Limb (tissue), 2 donors: ENCODE measurements around the gene CHKA.
"Not testable (repeated sequence)": the region's sequence is repeated elsewhere in the genome, so short reads cannot be mapped to it uniquely, and the experiment has no call there.

Source experiments
- DNase-seq, 2 donors: peaks; one replicate each; pipeline ENCODE4 v3.0.0-alpha.2; 2016; ENCODE audit errors: extremely low spot score in 2 of 2

CHKA gene

DNA sequence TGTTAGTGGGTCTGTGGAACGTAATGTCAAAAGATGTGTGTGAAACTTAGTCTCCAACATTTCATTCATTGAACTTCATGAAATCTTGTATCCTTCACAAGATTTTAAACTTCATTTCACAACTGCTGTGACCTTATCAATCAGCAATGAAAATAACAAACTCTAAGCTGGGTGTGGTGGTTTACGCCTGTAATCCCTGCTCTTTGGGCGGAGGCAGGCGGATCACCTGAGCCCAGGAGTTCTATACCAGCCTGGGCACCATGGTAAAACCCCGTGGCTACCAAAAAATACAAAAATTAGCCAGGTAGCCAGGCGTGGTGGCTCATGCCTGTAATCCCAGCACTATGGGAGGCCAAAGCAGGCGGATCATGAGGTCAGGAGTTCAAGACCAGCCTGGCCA lies 5.1 kb downstream of the CHKA start:
- no peak for DNase-seq

DNA sequence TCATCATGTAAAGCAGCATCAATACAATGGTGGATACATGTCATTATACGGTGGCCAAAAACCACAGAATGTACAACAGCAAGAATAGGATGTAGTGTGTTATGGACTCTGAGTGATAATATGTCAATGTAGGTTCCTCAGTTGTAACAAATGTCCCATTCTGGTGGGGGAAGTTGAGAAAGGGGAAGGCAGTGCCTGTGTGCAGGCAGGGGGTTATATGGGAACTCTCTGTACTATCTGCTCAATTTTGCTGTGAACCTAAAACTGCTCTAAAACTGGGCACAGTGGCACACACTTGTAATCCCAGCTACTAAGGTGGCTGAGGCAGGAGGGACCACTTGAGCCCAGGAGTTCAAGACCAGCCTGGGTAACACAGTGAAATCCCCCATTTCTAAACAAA lies 5.9 kb downstream of the CHKA start:
- DNase-seq, result no peak

DNA sequence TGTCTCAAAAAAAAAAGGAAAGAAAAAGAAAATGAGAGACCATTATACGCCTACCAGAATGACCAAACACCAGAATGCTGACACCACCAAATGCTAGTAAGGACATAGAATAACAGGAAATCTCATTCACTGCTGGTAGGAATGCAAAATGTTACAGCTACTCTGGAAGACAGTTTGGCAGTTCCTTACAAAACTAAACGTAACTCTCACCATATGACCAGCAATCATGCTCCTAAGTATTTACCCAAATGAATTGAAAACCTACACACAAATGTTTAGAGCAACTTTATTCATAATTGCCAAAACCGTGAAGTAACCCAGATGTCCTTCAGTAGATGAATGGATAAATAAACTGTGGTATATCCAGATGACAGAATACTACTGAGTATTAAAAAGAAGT lies 7.2 kb downstream of the CHKA start:
- DNase-seq, result no peak

DNA sequence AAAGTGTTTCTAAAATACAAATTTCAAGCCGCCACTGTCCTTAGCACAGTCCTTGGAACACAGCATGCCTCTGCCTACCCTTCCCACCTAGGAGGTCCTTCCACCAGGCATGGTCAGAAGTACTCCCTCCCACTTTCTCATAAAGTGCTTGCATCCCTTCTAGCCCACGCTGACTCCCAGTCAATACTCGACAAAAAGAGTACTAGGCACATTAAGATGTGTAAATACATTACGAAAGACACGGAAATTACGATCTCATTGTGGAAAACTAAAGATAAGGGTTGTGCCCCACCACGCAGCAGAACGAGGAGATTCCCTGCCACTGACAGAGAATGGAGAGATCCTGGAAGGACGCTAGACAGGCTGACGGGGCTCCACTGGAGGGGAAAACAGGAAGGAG lies 13.5 kb downstream of the CHKA start:
- no peak for DNase-seq

DNA sequence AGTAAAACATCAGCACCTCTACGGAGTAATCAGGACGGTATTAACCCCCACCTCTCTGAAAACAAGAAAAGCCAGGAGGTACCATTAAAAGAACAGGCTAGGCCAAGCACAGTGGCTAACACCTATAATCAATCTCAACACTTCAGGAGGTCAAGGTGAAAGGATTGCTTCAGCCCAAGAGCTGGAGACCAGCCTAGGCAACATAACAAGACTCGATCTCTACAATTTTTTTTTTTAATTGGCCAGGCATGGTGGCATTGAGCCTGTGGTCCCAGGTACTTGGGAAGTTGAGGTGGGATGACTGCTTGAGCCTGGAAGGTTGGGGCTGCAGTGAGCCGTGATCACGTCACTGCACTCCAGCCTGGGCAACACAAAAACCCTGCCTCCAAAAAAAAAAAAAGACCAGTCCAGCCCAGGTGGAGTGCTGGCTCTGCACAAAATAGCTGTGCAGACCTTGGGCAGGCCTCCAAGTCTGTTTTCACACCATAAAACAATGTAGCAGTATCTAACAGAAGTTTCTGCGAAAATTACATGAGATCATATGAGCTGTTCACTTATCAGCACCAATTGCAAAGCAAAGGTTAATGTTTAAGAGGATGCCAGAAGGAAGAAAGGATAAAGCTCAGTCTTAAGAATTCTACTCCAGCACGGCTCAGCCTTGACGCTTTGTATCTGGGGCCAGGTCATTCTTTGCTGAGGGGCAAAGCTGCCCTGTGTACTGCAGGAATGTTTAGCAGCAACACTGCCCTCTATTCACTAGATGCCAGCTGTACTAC lies 14.8 kb downstream of the CHKA start:
- DNase-seq, result no peak

DNA sequence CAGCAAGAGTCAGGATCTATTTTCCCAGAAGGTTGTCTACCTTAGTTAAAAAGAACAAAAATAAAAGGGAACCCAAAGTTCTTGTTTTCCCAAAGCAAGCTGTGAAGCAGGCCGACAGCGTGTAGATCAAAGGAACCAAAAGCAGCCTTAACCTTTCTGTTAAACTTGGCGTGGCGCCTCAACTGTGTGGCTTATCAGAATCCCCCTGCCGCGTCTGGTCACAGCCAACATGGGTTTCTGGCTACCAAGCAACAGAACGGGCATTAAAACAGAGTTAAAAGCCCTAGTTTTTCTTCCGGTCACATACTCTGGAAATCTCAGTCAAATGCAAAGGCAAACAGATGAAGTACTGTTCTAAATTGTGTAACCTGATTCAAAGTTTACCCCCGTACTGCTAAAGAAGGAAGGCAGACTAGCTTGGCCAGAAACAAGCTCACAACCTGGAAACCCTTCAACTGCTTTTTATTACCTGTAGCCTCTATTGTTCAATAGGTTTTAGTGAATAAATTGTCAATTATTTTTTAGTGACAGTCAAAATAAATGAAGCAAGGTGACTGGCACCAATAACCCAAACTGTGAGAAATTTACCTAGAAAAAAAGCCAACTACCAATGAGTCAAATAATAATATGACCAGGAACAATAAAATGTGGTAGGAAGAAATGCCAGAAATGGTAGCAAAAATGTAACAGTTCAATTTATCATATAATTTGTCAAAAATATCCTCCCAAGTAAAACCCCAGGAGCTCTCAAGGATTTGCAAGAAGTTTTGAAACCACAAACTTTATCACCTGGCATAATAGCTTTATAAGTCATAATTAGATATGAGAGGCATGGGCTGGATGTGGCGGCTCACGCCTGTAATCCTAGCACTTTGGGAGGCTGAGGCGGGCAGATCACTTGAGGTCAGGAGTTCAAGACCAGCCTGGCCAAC lies 21.4 kb downstream of the CHKA start:
- no peak for DNase-seq

DNA sequence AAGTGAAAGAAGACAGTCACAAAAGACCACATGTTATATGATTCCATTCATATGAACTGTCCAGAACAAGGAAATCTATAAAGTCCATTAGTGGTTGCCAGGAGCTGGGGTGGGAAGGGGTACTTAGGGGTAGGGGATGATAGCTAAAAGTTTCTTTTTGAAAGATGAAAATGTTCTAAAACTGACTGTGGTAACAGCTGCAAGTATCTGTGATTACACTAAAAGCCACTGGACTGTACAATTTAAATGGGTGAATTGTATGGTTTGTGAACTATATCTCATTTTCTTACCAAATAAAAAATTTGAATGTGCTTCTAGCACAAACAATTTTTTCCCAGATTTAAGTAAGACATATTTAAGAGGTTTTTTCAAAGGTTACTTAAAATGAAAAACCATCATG lies 22.1 kb downstream of the CHKA start:
- DNase-seq, result no peak

DNA sequence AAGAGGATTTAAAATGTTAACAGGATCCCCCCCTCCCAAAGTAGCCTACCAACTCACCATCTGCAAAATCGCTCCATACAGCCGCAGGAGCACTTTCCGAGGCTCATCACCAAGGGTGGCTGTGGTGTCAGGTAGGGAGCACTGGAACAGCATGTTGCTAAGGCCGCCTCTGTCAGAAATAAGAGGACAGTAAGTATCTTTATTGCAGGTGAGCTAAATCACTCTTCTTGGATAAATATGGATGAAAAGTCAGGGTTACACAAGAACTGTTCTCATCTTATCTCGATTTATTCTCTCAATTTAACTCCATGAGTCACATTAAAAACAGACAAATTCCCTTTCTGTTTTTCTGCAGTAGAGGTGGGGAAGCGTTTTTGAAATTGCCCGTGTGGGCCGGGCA lies 24.2 kb downstream of the CHKA start:
- DNase-seq, result no peak

DNA sequence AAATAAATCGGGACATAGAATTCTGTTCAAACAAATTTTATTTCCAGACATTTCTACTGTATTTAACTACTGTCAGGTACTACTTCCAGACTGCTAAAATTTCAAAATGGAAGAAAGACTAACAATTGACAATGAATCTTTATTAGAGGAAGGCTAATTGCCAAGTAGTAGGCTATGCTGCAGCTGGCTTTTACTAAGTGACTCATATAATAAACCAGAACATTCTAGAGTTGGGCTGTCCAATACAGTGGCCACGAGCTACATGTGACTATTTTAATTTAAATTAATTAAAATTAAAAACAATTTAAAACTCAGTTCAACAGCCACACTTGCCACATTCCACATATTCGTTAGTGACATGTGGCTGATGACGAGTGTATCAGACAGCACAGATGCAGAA lies 27.6 kb downstream of the CHKA start:
- DNase-seq, result no peak

DNA sequence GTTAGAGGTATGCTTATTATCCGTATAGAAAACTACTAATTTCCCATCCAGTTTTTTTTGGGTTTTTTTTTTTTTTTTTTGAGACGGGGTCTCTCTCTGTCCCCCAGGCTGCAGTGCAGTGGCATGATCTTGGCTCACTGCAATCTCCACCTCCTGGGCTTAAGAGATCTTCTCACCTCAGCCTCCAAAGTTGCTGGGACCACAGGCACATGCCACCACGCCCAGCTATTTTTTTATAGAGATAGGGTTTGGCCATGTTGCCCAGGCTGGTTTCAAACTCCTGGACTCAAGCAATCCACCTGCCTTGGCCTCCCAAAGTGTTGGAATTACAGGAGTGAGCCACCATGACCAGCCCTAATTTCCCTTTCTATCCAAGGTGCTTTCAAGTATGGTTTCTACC lies 28.2 kb downstream of the CHKA start:
- not testable (repeated sequence) for DNase-seq

DNA sequence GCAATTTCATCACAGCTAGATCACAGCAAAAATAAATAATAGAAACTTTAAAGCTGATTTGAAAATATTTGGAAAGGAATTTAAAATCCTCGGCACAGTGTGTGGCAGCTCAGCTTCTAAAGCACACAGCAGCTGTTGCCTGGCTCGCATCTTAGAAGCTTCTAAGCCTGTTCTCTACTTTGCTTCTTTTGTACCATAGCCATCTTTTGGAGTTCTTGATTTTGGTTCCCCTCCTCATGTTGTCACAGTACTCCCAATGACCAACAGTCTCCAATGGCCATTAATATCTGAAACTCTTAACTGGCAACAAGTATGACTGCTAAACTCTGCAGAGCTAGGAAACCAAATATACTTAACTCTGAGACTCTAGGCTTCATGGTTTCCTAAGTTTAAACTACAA lies 28.8 kb downstream of the CHKA start:
- no peak for DNase-seq

DNA sequence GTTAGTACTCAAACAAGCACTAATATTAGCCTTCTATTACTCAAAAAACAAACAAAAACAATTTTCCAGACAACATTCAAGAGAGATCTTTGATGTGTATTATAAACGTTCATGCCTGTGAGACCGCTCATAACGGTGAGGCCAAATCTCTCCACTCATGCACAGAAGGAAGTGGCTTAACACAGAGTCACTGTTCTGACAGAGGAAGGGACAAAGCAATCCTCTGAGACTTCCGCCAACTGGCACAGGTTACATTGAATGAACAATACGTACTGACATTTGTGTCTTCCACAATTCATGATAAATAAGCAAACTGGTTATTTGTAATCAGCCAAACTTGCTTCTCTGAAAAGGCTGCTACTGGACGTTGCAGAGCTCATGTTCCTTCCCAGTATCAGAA lies 30.5 kb downstream of the CHKA start:
- DNase-seq, result no peak

DNA sequence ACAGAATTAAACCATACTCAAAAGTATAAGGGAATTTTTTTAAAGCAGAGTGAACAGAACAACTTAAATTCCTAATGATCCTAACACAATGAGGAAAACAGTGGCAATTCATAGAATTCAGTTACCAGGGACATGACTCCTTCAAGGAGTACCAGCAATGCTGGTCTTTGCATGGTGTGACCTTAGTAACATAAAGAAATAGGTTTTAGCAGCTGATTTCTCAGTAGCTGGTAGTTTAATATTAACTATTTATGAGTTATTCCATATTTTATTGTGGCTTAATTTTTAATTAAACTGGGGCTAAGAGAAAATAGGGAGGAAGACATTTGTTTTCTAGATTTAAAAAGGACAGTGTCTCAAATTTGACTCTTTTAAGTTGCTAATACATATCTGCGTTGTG lies 30.9 kb downstream of the CHKA start:
- DNase-seq, result no peak

DNA sequence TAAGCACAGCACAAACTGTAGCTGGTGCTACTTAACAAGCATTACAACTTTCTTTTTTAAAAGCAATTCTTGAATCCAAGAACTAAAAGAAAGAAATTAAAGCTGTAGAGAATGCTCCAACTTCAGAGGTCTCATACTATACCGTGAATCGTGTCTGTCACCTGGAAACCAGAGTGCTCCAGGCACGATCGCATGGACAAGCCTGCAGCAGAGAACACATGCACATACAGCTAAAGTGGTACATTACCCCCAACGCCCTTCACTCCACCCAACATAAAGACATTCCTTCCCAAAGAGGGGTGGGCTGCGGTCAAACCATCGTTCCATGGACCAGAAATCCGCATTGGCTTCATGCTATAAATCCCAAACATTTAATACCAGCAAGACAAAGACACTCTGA lies 31.5 kb downstream of the CHKA start:
- no peak for DNase-seq

DNA sequence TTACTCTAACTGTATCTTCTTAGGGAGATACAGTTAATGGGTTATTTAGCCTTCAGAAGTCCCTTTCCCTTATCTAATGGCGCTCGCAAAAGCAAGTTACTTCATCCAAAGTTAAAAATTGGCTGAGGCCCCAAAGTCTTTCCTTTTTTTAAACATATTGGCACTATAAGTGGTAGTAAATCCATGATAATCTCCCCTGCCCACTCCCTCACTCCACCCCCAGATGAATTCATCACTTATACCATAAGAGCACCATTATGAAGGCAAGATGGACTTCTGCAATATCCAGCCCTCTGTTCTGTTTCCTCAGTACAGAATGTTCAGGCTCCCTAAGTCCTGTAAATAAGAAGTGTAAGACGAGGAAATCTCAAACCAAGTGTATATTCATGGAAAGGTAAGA lies 37.7 kb downstream of the CHKA start:
- no peak for DNase-seq

DNA sequence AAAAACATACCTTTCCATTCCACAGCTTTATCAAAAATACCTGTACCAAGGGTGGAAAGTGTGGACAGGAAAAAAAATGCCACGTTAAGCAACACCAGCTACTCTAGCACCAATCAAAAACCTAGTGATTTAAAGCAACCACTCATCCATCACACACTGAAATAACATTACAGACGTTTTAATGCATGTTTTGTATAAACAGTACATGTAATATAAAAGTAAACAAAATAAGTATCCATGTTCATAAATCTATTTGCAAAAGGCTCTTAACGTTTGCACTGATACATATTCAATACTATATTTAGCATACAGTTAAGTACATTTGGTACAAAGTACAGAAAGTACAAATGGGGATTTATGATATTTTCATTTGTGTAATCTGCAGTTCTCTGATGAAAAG lies 38.7 kb downstream of the CHKA start:
- no peak for DNase-seq

DNA sequence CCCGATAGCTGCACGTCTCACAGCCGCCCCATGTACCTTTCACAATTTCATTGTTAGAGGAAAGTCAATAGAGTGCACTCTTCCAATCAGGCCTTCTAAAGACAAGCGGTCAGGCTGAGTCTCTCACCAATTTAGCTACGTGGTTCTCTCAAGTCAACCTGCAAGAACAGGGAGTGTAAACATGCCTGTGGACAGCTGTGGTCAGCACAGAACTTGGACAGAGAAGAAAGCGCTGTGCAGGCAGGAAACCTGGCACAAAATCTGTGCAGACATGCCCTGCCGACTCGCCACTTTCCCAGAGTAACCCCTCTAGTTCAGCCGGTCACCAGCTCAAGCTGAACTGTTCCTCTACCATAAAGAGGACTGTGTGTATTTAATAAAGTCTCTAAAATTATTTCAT lies 39.5 kb downstream of the CHKA start:
- DNase-seq, result no peak

DNA sequence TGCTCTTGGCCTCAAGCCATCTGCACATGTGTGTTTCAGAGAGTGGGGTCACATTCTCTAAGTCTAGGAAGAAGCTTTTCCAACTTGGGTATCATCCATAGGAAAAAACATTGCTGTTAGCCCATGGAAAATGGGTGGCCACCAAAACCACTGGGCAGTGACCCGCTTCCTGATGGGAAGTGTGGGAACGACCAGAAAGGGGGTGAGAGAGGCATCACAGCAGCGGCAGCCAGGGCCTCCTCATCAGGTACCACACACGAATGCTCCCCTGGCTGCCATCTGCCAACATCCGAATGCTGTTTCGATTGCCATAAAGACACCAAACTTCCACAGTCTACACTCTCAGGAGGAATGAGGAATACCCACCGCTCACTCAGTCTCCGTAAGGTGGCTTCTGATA lies 40.3 kb downstream of the CHKA start:
- no peak for DNase-seq

DNA sequence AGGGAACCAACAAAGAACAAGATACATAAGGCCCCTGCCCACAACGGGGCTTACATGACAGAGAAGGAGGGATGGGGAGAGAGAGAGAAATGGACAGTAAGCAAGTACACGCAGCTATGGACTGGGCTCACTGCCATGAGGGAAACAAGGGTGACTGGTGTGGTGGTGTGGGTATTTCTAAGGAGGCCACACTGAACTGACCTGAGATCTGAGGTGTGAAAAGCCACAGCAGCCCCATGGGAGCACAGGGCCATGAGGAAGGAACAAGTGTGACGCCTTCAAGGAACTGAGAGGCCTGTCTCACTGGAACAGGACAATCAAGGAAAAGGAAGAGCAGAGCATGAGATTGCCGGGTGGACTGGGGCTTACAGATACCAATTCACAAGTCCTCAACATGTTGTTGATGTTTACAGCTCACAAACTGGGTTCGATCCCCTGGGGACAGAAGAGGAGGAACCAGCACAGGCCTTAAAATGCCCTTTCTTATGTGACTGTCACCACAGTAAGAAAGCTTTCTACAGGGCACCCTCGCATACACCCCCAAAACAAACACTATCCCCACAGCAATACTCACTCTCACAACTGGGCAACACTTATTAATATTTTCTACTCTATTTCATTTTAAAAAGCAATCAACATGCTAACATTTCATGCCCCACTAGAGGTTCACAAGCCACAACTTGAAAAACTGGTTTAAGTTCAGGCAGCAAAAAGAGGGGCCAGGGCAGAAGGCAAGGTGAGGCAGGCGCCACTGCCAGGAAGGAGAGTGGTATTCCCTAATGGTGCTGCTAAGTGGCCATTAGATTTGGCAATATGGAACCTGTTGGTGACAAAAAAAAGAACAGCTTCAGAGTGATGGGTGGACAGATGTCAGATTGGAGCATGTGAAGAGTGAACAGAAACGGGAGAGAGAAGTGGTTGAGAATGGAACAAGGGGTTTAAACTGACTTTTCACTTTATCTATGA lies 43.3 kb downstream of the CHKA start:
- DNase-seq, result no peak

DNA sequence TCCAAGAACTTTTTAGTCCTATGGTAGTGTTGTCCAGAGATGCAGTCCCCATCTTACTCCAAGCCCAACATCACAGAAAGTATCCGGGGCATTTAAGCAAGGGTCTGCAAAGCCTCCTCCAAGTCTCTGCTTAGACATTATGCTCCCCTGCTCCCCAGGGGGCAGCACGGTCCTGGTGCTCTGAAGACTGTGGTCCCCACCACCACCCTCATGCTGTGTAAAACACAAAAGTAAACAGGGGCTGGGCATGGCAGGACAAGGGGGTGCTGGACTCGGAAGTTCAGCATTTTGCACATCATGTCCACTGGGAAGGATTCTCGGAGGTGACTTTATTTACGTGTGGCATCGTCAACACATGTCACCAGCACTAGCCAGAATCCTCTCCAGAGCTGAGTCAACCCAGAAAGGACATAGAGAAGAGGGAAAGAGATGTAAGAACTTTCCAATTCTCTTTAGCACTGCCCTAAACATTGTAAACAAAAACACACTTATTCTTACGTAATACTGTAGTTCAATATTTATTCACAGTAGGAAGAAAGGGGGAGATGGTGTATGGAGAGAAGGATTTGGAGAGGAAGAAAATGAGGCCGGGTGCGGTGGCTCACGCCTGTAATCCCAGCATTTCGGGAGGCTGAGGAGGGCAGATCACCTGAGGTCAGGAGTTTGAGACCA lies 44.7 kb downstream of the CHKA start:
- no peak for DNase-seq
